Neural cell (in vitro differentiated cells): Measurements from ENCODE around the gene ZNF814. TPM values are rescaled to one million over a fixed set of nuclear protein-coding genes. Genes with fewer than 3 reads are reported as not detected.
A peak's percentile ranks its signal among the peaks of the same experiment; 100 is the strongest.

ENCODE experiments used
- H2AFZ ChIP-seq: fragments of 200-600, 300-800 bp; sonication (generic), shearing (Covaris generic); 2 replicates; pipeline ENCODE4 v1.6.0; 2014; ENCODE audit warnings: low read depth, mild to moderate bottlenecking, antibody characterized with exemption, low read length, moderate library complexity
- H3F3A ChIP-seq: fragments of 200-600 bp; shearing (Covaris generic); 2 replicates; pipeline ENCODE4 v1.6.1; 2016; ENCODE audit warnings: mild to moderate bottlenecking, moderate library complexity, mixed read lengths, antibody characterized with exemption, low read length; ENCODE audit not compliant: insufficient read depth, poor library complexity, severe bottlenecking
- H3K27ac ChIP-seq: fragments of 200-600, 300-800 bp; sonication (generic), shearing (Covaris generic); 2 replicates; pipeline ENCODE4 v1.5.1; 2014; ENCODE audit warnings: mild to moderate bottlenecking, low read length, moderate library complexity
- H3K27me3 ChIP-seq: fragments of 300-800, 200-600 bp; sonication (generic), shearing (Covaris generic); 2 replicates; pipeline ENCODE4 v1.6.0; 2014; ENCODE audit warnings: mild to moderate bottlenecking, low read depth, low read length, moderate library complexity; ENCODE audit not compliant: insufficient read depth
- H3K36me3 ChIP-seq: fragments of 300-800, 200-600 bp; sonication (generic), shearing (Covaris generic); 2 replicates; pipeline ENCODE4 v1.5.1; 2014; ENCODE audit warnings: mild to moderate bottlenecking, antibody characterized with exemption, low read length, moderate library complexity; ENCODE audit not compliant: insufficient read depth
- H3K4me2 ChIP-seq: fragments of 300-800, 200-600 bp; sonication (generic), shearing (Covaris generic); 2 replicates; pipeline ENCODE4 v1.6.0; 2014; ENCODE audit warnings: mild to moderate bottlenecking, low read length
- H3K4me3 ChIP-seq: fragments of 300-800, 200-600 bp; sonication (generic), shearing (Covaris generic); 2 replicates; pipeline ENCODE4 v1.5.1; 2014; ENCODE audit warnings: mild to moderate bottlenecking, low read length, moderate library complexity
- H3K79me2 ChIP-seq: fragments of 200-600 bp; shearing (Covaris generic); replicated peaks from 2 replicates; pipeline ENCODE4 v1.6.0; 2014; ENCODE audit warnings: mild to moderate bottlenecking, low read length, moderate library complexity; ENCODE audit not compliant: insufficient read depth
- H3K9ac ChIP-seq: fragments of 300-800, 200-600 bp; sonication (generic), shearing (Covaris generic); 2 replicates; pipeline ENCODE4 v1.6.1; 2016; ENCODE audit warnings: mild to moderate bottlenecking, low read length, mixed read lengths
- H3K9me2 ChIP-seq: fragments of 200-600 bp; shearing (Covaris generic); 2 replicates; pipeline ENCODE4 v1.6.1; 2016; ENCODE audit warnings: mild to moderate bottlenecking, low read length, mixed read lengths; ENCODE audit not compliant: insufficient read depth
- H3K9me3 ChIP-seq: fragments of 200-600, 300-800 bp; sonication (generic), shearing (Covaris generic); 2 replicates; pipeline ENCODE4 v1.6.1; 2016; ENCODE audit warnings: mild to moderate bottlenecking, mixed run types, low read length, moderate library complexity, mixed read lengths
- H4K20me1 ChIP-seq: fragments of 200-600 bp; shearing (Covaris generic); 2 replicates; pipeline ENCODE4 v1.6.1; 2016; ENCODE audit warnings: mild to moderate bottlenecking, mixed run types; ENCODE audit not compliant: insufficient read depth
- EP300 ChIP-seq: fragments of 450-650 bp; conservative IDR thresholded peaks from 2 replicates; pipeline ENCODE4 v1.6.1; 2014; ENCODE audit warnings: antibody characterized with exemption, mild to moderate bottlenecking, moderate library complexity; ENCODE audit not compliant: poor library complexity, severe bottlenecking
- EZH2 ChIP-seq: fragments of 200-600, 300-800 bp; shearing (Covaris generic), sonication (generic); IDR thresholded peaks from 2 replicates; pipeline ENCODE4 v1.6.1; 2014; ENCODE audit warnings: antibody characterized with exemption, low read length, borderline replicate concordance, mild to moderate bottlenecking; ENCODE audit not compliant: insufficient read depth, poor library complexity, severe bottlenecking
- MXI1 ChIP-seq: fragments of 450-650 bp; conservative IDR thresholded peaks from 2 replicates; pipeline ENCODE4 v1.6.1; 2014; ENCODE audit warnings: antibody characterized with exemption, mild to moderate bottlenecking; ENCODE audit not compliant: poor library complexity, severe bottlenecking
- POLR2AphosphoS5 ChIP-seq: IDR thresholded peaks from 2 replicates; pipeline ENCODE4 v1.6.1; 2012
- RAD21 ChIP-seq: fragments of 450-650 bp; conservative IDR thresholded peaks from 2 replicates; pipeline ENCODE4 v1.6.1; 2014; ENCODE audit warnings: antibody characterized with exemption, mild to moderate bottlenecking, moderate library complexity
- REST ChIP-seq: IDR thresholded peaks from 2 replicates; pipeline ENCODE4 v1.6.1; 2012; ENCODE audit warnings: borderline replicate concordance
- SMC3 ChIP-seq: fragments of 450-650 bp; conservative IDR thresholded peaks from 2 replicates; pipeline ENCODE4 v1.6.1; 2014; ENCODE audit warnings: antibody characterized with exemption, mild to moderate bottlenecking, moderate library complexity; ENCODE audit not compliant: poor library complexity
- TAF1 ChIP-seq: IDR thresholded peaks from 2 replicates; pipeline ENCODE4 v1.6.1; 2012; ENCODE audit warnings: low read depth
- polyA minus RNA-seq: library from RNA; depleted of rRNA, polyadenylated mRNA; stranded (reverse); fragments of >200 nt; gene quantifications from 2 replicates; pipeline ENCODE4 v1.2.3, GENCODE V29; 2014
- polyA plus RNA-seq: library from polyadenylated mRNA; depleted of rRNA; stranded (reverse); fragments of >200 nt; gene quantifications from 2 replicates; pipeline ENCODE4 v1.2.3, GENCODE V29; 2014
- TF ChIP-seq, protein P1 (sequence below): fragments of 450-650 bp; IDR thresholded peaks from 2 replicates; pipeline ENCODE4 v1.5.1; 2014; ENCODE audit warnings: antibody characterized with exemption, mild to moderate bottlenecking, moderate library complexity; ENCODE audit not compliant: poor library complexity, severe bottlenecking

ZNF814 gene
- polyA plus RNA-seq = 12.4 and 17.7 TPM in 2 replicates
- polyA minus RNA-seq = 32.4 and 36.3 TPM in 2 replicates

- TF ChIP-seq TAF1 (peak; percentile 82), EP300 (peak; percentile 14), MXI1 (peak; percentile 99), SMC3 (peak; percentile 72), RAD21 (peak; percentile 53), EZH2 (no peak), POLR2AphosphoS5 (peak; percentile 84), REST (peak; percentile 72)
- TF ChIP-seq, protein P1, sequence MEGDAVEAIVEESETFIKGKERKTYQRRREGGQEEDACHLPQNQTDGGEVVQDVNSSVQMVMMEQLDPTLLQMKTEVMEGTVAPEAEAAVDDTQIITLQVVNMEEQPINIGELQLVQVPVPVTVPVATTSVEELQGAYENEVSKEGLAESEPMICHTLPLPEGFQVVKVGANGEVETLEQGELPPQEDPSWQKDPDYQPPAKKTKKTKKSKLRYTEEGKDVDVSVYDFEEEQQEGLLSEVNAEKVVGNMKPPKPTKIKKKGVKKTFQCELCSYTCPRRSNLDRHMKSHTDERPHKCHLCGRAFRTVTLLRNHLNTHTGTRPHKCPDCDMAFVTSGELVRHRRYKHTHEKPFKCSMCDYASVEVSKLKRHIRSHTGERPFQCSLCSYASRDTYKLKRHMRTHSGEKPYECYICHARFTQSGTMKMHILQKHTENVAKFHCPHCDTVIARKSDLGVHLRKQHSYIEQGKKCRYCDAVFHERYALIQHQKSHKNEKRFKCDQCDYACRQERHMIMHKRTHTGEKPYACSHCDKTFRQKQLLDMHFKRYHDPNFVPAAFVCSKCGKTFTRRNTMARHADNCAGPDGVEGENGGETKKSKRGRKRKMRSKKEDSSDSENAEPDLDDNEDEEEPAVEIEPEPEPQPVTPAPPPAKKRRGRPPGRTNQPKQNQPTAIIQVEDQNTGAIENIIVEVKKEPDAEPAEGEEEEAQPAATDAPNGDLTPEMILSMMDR = peak; percentile 73
- H3F3A ChIP-seq = no peaks in the 10 kb centered on the region
- H3K79me2 ChIP-seq = peaks cover 29% of the 10 kb centered on the region
- no peaks in the 10 kb centered on the region for H4K20me1 ChIP-seq
- peak within 1 kb of the TSS; percentile 82 for H3K9ac ChIP-seq
- no peaks in the 10 kb centered on the region for H3K9me2 ChIP-seq
- H3K27ac ChIP-seq = peak within 1 kb of the TSS; percentile 85
- no peaks in the 10 kb centered on the region for H3K9me3 ChIP-seq
- H3K36me3 ChIP-seq = no peaks in the 10 kb centered on the region
- peak within 1 kb of the TSS; percentile 46 for H3K4me2 ChIP-seq
- peak within 1 kb of the TSS; percentile 80 for H3K4me3 ChIP-seq
- H2AFZ ChIP-seq = peak within 1 kb of the TSS; percentile 61
- no peaks in the 10 kb centered on the region for H3K27me3 ChIP-seq
Measured at GRCh38 chr19:57888560-57889231, at the start of gene ZNF814. TSS of gene ZNF814 (minus strand) at chr19:57889037. CDS start at chr19:57888802, 235 bp downstream.

DNA sequence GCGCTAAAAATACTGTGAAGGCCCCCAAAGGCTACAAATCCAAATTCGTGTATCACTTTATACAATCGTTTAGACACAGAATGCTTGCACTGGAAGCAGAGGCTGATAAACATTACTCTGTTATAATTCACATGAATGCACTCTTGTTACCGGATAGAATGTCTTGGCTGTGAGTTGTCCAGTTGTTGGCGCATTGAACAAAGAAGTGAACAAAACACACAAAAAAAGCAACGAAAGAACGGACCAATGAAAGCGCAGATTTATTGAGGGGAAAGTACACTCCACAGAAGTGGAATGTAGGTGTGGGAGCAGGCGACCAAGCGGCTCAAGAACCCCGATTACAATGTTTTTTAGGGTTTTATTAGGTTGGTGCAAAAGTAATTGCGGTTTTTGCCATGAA is 46.9 kb upstream of the ZNF814 start:
- Histone ChIP-seq H3K79me2 (peaks cover 22% of the 10 kb centered on the region), H3K27ac (peak overlapping the region; percentile 85), H3K27me3 (no peaks in the 10 kb centered on the region), H4K20me1 (no peaks in the 10 kb centered on the region), H3F3A (no peaks in the 10 kb centered on the region), H3K4me3 (peak overlapping the region; percentile 94), H3K36me3 (peaks cover 15% of the 10 kb centered on the region), H3K9me3 (peaks cover 24% of the 10 kb centered on the region), H2AFZ (no peak overlapping the region), H3K9me2 (no peaks in the 10 kb centered on the region), H3K9ac (peak overlapping the region; percentile 89), H3K4me2 (no peak overlapping the region)
- TF ChIP-seq EP300 = no peak
- no peak for TF ChIP-seq POLR2AphosphoS5
- no peak for TF ChIP-seq MXI1
- TF ChIP-seq, protein P1 = no peak
